ENCODE results near the gene TMEM51.
A peak's percentile ranks its signal among the peaks of the same experiment; 100 is the strongest.

The TMEM51 gene

DNA sequence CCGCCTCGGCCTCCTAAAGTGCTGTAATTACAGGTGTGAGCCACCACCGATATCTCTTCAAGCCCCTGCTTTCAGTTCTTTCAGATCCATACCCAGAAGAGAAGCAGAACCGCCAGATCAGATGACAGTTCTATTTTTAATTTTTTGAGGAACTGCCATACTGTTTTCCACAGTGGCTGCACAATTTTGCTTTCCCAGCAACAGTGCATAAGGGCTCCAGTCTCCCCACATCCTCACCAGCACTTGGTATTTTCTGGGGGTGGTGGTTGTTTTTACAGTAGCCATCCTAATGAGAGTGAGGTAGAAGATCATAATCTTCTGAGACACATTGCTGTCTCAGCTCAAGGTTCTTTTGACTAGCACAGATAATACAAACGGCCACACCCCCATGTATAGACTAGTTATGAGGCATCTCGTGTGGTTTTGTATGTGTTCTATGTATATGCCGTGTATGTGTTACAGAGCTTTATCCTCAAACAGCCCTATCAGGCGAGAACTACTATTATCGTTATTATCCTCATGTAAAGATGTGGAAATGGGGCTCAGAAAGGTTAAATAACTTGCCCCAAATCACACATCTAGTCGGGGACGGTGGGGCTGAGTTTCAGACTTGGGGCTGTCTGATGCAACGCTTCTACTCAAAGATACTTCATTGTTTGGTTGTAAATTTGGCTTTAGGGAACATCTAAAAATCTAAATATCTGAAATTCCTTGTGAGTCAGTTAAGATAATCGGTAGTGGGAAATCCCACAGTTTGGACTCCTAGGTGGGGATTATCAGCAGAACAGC lies 105.5 kb downstream of the TMEM51 start:
- no peak overlapping the region for H3K4me3 ChIP-seq (replicated peaks; ENCODE audit: low read depth, low read length)

DNA sequence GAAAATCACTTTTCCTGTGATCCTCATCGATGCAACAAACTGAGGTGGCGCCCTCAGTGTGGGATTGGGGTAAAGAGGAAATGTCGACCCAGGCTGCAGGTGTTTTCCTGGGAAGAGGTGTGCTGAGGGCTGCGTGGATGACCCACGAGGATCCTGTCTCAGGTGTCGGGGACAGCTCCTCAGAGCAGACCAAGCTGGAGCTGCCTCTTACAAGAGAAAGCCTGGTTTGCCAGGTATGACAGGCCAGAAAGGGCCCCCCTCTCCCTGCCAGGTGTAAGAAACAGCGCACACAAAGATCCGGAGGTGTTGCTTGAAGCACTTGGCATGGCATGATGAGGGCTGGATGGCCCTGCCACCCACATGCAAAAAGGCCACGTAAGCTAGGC lies 106.1 kb downstream of the TMEM51 start:
- H3K36me3 ChIP-seq (ENCODE audit: control insufficient read depth, insufficient read depth, low read length), result no peaks in the 10 kb centered on the region
- TF ChIP-seq, protein P1, sequence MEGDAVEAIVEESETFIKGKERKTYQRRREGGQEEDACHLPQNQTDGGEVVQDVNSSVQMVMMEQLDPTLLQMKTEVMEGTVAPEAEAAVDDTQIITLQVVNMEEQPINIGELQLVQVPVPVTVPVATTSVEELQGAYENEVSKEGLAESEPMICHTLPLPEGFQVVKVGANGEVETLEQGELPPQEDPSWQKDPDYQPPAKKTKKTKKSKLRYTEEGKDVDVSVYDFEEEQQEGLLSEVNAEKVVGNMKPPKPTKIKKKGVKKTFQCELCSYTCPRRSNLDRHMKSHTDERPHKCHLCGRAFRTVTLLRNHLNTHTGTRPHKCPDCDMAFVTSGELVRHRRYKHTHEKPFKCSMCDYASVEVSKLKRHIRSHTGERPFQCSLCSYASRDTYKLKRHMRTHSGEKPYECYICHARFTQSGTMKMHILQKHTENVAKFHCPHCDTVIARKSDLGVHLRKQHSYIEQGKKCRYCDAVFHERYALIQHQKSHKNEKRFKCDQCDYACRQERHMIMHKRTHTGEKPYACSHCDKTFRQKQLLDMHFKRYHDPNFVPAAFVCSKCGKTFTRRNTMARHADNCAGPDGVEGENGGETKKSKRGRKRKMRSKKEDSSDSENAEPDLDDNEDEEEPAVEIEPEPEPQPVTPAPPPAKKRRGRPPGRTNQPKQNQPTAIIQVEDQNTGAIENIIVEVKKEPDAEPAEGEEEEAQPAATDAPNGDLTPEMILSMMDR (IDR thresholded peaks at IDR 0.05; ENCODE audit: insufficient read depth, low read length, poor library complexity, severe bottlenecking), result no peak
- no peak overlapping the region for H3K4me3 ChIP-seq (replicated peaks; ENCODE audit: low read depth, low read length)
- DNase-seq (ENCODE audit: extremely low read depth, insufficient read length), result no peak
- no peaks in the 10 kb centered on the region for H3K27me3 ChIP-seq (replicated peaks; ENCODE audit: control insufficient read depth, insufficient read depth, low read length)

More for the DNA sequence above, 105.5 kb downstream of the TMEM51 start:
- H3K27me3 ChIP-seq (replicated peaks; ENCODE audit: control insufficient read depth, insufficient read depth, low read length), result no peaks in the 10 kb centered on the region
- TF ChIP-seq, protein P1 (IDR thresholded peaks at IDR 0.05; ENCODE audit: insufficient read depth, low read length, poor library complexity, severe bottlenecking), result no peak
- DNase-seq (ENCODE audit: extremely low read depth, insufficient read length), result no peak
- no peaks in the 10 kb centered on the region for H3K36me3 ChIP-seq (ENCODE audit: control insufficient read depth, insufficient read depth, low read length)

DNA sequence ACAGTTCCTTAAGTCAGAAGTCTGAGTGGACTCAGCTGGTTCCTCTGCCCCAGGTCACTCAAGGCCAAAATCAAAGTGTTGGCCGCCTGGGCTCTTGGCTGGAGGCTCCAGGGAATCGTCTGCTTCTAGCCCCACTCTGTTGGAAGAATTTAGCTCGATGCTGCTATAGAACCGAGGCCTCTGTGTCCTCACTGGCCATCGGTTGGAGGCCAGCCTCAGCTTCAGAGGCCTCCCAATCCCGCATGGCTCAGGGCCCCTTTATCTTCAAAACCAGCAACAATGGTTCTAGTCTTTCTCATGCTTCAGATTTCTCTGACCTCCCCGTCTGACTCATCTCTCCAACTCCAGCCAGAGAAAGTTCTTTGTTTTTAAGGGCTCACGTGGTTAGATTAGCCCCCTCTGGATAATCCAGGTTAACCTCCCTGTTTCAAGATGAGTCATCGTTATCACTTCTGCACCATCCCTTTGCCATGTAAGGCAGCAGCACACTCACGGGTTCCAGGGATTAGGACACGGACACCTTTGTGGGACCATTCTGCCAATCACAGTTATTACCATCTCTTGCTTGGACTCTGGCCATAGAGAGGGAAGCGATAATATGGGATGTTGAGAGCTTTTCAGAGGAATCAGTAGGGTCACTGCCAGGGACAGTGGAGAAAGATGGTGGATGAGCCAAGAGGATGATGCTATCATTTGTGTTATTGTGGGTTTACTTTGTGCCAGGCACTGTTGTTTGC lies 107.0 kb downstream of the TMEM51 start:
- H3K36me3 ChIP-seq (ENCODE audit: control insufficient read depth, insufficient read depth, low read length), result no peaks in the 10 kb centered on the region
- TF ChIP-seq, protein P1 (IDR thresholded peaks at IDR 0.05; ENCODE audit: insufficient read depth, low read length, poor library complexity, severe bottlenecking), result no peak
- DNase-seq (ENCODE audit: extremely low read depth, insufficient read length), result no peak
- no peaks in the 10 kb centered on the region for H3K27me3 ChIP-seq (replicated peaks; ENCODE audit: control insufficient read depth, insufficient read depth, low read length)
- H3K4me3 ChIP-seq (replicated peaks; ENCODE audit: low read depth, low read length), result no peak overlapping the region

DNA sequence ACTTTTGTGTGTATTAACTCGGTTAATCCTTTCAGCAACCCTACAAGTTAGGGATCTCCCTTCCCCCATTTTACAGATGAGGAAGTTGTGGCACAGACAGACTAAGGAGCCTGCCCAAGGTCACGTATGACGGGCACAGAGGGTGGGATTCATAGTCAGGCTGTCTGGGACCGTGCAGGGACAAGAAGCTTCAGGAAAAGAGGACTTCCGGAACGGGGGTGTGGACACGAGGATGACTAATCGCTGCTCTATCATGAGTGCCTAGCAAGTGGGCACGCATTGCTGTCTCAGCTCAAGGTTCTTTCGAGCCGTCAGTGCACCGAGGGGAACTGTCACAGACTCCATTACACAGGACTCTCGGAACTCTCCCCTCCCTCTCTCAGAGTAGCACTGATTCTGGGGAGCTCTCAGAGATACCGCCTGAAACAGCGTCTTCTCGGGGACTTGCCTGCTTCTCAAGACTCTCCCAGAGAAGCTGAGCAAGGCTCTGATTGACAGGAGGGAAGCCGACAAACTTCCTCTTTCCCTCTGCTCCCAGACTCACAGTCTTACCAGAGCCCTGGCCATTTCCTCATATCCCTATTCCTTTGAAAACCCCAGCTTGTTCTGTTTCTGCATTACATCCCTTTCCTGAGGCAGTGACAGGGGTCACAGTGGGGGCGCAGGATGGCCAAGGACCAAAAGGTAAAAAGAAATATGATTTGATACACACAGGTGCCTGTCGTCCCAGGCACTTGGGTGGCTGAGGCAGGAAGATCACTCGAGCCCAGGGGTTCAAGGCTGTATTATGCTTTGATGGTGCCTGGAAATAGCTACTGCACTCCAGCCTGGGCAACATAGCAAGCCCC lies 107.8 kb downstream of the TMEM51 start:
- H3K4me3 ChIP-seq (replicated peaks; ENCODE audit: low read depth, low read length), result peak overlapping the region; percentile 19; the same call in 1 of the 2 replicates
- H3K27me3 ChIP-seq (replicated peaks; ENCODE audit: control insufficient read depth, insufficient read depth, low read length), result no peaks in the 10 kb centered on the region
- no peak for DNase-seq (ENCODE audit: extremely low read depth, insufficient read length)
- no peaks in the 10 kb centered on the region for H3K36me3 ChIP-seq (ENCODE audit: control insufficient read depth, insufficient read depth, low read length)
- TF ChIP-seq, protein P1 (IDR thresholded peaks at IDR 0.05; ENCODE audit: insufficient read depth, low read length, poor library complexity, severe bottlenecking), result no peak

DNA sequence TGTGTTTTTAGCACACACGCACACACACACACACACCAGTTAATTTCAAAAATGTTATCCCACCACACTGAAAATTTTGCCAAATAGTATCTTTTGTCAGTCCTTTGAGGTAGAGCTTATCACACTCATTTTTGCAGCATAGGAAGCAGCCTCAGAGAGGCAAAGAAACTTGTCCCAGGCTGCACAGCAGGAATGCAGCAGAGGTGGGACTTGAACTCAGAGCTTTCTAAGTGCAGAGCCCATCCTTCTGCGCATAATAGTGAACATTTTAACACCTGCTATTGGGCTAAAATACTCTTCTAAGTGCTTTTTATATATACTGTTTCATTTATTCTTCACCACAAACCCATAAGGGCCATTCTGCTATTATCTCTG lies 108.4 kb downstream of the TMEM51 start:
- TF ChIP-seq, protein P1 (IDR thresholded peaks at IDR 0.05; ENCODE audit: insufficient read depth, low read length, poor library complexity, severe bottlenecking), result no peak
- no peak overlapping the region for H3K4me3 ChIP-seq (replicated peaks; ENCODE audit: low read depth, low read length)

More for the DNA sequence above, 108.4 kb downstream of the TMEM51 start:
- no peak for DNase-seq (ENCODE audit: extremely low read depth, insufficient read length)
- Histone ChIP-seq H3K27me3 (replicated peaks; ENCODE audit: control insufficient read depth, insufficient read depth, low read length) (no peaks in the 10 kb centered on the region), H3K36me3 (ENCODE audit: control insufficient read depth, insufficient read depth, low read length) (no peaks in the 10 kb centered on the region)

Measured in GM06990 (cell line).